ENCODE measurements around the gene LYRM7.

DNA sequence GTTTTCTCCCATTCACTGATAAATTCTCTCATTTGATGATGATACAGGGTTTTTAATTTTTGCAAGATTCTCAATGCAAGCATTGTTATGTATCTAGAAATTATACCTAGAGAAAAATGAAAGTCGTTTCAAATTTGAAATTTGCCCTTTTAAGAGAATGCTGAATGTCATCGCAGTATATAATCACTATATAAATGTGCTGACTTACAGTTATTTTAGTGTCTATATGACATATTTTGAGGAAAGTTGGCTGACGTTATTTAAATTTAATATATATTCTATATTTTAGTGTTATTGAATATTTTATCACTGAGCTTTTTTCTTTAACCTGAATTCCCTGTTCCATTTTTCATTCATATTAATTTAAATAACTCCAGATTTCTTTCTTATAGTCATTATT lies 29.8 kb downstream of the LYRM7 start:
- TF ChIP-seq, protein P1, sequence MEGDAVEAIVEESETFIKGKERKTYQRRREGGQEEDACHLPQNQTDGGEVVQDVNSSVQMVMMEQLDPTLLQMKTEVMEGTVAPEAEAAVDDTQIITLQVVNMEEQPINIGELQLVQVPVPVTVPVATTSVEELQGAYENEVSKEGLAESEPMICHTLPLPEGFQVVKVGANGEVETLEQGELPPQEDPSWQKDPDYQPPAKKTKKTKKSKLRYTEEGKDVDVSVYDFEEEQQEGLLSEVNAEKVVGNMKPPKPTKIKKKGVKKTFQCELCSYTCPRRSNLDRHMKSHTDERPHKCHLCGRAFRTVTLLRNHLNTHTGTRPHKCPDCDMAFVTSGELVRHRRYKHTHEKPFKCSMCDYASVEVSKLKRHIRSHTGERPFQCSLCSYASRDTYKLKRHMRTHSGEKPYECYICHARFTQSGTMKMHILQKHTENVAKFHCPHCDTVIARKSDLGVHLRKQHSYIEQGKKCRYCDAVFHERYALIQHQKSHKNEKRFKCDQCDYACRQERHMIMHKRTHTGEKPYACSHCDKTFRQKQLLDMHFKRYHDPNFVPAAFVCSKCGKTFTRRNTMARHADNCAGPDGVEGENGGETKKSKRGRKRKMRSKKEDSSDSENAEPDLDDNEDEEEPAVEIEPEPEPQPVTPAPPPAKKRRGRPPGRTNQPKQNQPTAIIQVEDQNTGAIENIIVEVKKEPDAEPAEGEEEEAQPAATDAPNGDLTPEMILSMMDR (IDR thresholded peaks at IDR 0.05; ENCODE audit: low read length), result no peak
- no peak for TF ChIP-seq EZH2 (optimal IDR thresholded peaks at IDR 0.05; ENCODE audit: low read depth, low read length)

Measured in MM.1S (cell line).